Urothelium cell line (cell line): Measurements from ENCODE around the gene MPZL2.
"Not testable (repeated sequence)": the region's sequence is repeated elsewhere in the genome, so short reads cannot be mapped to it uniquely, and the experiment has no call there.

Source experiments
- DNase-seq: peaks from one replicate; pipeline ENCODE4 v3.0.0; 2011; ENCODE audit warnings: low spot score, mixed read lengths
- FAIRE-seq: peaks from 2 replicates; lab custom pipeline; 2011; peaks lifted over from hg19 to GRCh38; lab: Jason Lieb, UNC

Gene MPZL2

DNA sequence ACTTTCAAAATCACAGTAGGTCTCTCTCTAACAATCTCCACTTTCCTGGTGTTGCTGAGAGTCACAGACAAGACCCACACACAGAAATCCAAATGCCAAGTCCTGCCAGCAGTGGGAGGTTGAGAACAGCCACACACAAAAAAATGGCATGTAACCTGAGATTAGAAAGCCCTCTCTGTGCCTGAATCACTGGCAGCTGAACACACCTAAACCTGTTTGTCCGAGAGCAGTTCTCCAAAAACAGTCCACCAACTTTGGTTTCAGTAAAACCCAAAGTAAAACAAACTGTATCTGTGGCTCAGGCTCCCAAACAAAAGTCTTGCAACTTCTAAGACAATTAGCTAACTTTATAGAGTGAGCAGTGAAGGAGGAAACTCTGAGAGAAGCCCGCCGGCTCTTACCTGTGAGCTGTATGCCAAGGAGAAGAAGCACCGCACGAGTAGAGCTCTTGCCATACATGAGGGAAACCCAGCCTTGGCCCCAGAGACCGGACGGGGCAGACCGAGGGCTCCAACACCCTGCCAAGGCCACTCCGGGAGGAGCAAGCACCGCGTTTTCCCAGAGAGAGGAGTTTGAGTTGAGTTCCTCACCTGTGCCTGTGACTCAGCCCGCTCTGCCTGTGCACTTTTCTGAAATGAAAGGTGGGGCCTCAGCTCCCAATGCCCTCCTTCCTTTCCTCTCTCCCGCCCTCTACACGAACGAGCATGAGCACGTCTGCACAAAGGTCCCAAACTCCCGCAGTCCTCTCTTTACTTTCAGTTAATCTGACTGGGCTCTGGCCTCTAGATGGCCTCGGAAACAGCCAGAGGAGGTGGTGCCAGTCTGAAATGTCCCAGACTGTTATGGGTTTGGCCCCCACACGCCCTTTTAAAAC is at the start of gene MPZL2:
TSS of gene MPZL2 (minus strand) at position 603 of the 874 bp plus-strand sequence. CDS start at position 459, 144 bp downstream.
- DNase-seq = peak; percentile 19
- FAIRE-seq = no peak

DNA sequence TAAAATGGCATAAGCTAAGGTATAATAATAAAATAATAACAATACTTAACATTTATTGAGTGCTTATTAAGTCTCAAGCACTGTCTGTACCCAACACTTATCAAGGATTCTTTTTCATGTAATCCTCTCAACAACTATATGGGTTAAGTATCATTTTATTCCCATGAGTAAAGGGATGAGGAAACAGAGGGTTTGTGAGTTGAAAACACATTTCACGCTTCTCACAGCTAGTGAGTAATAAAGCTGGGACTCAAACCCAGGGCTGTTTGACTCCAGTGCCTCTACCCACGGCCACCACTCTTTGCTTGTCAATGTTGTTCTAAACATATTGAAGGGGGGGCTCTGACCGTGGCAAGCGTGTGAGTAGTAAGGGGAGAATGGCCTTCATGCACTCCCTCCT is 49.1 kb upstream of the MPZL2 start:
- no peak for DNase-seq
- FAIRE-seq = no peak

DNA sequence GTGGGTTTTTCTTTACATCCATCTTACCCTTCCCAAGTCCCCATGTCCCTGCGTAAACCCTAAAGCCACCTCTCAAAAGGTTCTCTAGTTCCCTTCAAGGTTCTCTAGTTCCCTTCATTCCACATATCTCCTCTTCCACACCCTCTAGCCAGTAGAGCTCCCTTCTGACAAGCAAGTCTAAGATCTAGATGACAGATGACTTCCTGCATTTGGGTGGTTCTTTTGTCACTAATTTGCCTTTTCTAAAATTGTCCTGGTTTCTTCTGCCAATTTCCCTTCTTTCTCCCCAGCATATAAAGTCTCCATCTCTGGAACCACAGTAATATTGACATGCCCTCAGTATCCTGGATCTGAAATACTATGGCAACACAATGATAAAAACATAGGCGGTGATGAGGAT is 48.2 kb upstream of the MPZL2 start:
- FAIRE-seq = no peak

GRCh38 chr11:118311518-118311917 is 47.4 kb upstream of the MPZL2 start:
- no peak for FAIRE-seq
- no peak for DNase-seq

More for the DNA sequence above, 48.2 kb upstream of the MPZL2 start:
- DNase-seq = no peak

DNA sequence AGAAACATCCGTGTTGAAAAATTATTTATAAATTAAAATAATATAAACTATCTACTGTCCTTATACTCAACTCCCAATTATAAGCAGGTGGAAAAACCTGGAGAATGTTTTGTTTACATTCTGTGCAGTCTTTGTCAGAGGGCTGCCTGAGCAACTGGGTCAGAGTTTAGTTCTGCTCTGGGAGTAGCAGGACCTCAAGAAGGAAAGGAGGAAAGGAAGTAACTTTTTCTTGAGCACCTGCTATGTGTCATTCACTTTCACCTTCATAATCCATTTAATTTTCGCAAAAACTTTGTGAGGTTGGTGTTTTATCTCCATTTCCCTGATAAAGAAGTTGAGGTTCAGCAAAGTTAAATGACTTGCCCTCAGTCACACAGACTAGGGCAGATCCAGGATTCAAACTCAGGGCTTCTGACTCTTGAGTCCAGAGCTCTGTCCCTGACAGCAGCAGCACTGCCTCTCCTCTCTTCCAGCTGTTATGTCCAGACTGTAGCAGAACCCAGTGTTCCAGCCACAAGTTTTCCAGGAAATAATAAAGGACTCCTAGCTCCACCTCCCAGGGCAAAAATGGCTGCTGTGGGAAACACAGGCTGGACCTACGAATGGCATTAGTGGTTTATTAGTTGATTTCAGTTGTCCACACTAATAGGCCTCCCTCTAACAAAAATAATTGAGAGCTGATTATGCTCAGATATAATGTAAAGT is 46.8 kb upstream of the MPZL2 start:
- DNase-seq (no peak), FAIRE-seq (no peak)

DNA sequence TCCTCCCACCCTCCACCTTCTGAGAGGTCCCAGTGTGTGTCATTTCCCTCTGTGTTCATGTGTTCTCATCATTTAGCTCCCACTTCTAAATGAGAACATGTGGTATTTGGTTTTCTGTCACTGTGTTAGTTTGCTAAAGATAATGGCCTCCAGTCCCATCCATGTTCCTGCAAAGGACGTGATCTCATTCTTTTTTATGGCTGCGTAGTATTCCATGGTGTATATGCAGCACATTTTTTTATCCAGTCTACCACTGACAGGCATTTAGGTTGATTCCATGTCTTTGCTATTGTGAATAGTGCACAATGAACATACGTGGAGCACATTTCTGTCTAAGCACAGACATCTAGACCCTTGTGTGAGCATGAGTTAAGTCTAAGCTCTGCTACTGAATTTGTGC is 46.2 kb upstream of the MPZL2 start:
- no peak for DNase-seq
- FAIRE-seq = no peak

DNA sequence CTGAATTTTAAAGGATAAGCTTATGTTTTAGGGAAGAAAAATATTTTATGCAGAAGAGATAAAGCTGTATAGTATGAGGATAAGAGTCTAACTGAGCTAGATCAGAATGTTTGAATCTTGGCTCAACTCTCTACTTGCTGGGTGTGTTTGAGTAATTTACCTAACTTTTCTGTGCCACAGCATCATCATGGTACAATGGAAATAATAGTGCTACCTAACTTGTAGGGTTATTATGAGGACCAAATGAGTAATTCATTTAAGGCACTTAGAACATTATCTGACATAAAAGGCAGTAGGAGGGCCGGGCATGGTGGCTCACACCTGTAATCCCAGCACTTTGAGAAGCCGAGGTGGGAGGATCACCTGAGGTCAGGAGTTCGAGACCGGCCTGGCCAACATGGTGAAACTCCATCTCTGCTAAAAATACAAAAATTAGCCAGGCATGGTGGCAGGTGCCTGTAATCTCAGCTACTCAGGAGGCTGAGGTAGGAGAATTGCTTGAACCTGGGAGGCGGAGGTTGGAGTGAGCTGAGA is 45.0 kb upstream of the MPZL2 start:
- FAIRE-seq, DNase-seq: not testable (repeated sequence)

DNA sequence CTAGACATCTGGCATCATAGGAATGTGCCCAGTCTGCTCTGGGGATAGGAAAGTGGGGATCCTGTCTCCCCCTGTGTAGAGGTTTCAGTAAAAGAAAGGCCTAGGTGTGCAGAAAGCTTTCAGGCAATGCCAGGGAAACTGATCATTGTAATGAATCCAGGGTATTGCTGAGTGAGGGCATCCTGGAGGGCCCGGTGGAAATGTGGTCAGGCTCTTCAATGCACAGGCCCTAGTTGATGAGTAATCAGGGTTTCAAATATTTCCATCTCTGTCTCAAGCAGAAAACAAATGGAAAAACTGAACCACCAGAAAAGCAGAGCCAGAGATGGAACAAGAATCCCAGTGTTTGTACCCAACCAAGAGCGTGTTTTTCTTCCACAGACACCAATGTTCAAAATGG is 42.5 kb upstream of the MPZL2 start:
- DNase-seq (peak; percentile 8), FAIRE-seq (no peak)

DNA sequence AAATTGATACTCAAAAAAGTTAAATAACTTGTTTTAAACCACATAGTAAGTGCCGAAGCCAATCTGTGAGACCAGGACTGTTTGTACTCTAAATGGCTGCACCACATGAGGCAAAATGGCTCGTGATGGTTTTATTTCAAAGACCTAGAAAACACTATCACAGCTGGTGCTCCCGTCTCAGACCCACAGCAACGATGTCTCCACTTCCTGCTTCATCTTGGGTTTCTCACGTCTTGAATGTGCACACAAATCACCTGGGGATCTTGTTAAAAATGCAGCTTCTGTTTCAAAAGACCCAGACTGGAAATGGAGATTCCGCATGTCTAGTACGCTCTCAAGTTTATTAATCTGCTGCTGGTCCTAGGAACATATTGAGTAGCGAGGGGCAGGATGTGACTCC is 41.6 kb upstream of the MPZL2 start:
- no peak for DNase-seq
- no peak for FAIRE-seq

GRCh38 chr11:118304568-118305248 is 40.6 kb upstream of the MPZL2 start, which contains the start of gene CD3E:
CD3E (plus strand) TSS chr11:118304730; CDS start chr11:118304953, 223 bp downstream.
- DNase-seq = no peak
- FAIRE-seq = no peak

GRCh38 chr11:118304227-118304567 is 40.1 kb upstream of the MPZL2 start:
- FAIRE-seq (no peak), DNase-seq (no peak)

- DNase-seq = no peak
- no peak for FAIRE-seq
Measured at GRCh38 chr11:118301600-118302195, 37.6 kb upstream of the MPZL2 start.

- FAIRE-seq (no peak), DNase-seq (no peak)
Measured at GRCh38 chr11:118295815-118296454, 31.8 kb upstream of the MPZL2 start.

- FAIRE-seq = no peak
Measured at GRCh38 chr11:118295199-118295598, 31.1 kb upstream of the MPZL2 start.

GRCh38 chr11:118294053-118294452 is 30.0 kb upstream of the MPZL2 start:
- DNase-seq (no peak), FAIRE-seq (no peak)

More at GRCh38 chr11:118295199-118295598, 31.1 kb upstream of the MPZL2 start:
- no peak for DNase-seq

GRCh38 chr11:118291477-118292135 is 27.5 kb upstream of the MPZL2 start:
- FAIRE-seq = no peak
- no peak for DNase-seq

- FAIRE-seq (no peak), DNase-seq (no peak)
Measured at GRCh38 chr11:118290923-118291322, 26.8 kb upstream of the MPZL2 start.

GRCh38 chr11:118289401-118289800 is 25.3 kb upstream of the MPZL2 start:
- FAIRE-seq (no peak), DNase-seq (no peak)

DNA sequence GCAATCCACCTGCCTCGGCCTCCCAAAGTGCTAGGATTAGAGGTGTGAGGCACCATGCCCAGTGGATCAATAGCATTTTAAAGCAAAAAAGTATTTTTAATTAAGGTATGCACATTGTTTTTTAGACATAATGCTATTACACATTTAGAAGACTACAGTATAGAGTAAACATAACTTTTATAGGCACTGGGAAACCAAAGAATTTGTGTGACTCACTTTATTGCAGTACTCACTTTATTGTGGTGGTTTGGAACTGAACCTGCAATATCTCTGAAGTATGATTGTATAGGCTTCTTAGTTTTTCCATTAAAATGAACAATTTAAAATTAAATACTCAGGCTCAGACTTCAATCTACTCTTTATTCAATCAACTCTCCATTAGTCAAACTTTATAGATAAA is 22.9 kb upstream of the MPZL2 start:
- no peak for DNase-seq
- no peak for FAIRE-seq

DNA sequence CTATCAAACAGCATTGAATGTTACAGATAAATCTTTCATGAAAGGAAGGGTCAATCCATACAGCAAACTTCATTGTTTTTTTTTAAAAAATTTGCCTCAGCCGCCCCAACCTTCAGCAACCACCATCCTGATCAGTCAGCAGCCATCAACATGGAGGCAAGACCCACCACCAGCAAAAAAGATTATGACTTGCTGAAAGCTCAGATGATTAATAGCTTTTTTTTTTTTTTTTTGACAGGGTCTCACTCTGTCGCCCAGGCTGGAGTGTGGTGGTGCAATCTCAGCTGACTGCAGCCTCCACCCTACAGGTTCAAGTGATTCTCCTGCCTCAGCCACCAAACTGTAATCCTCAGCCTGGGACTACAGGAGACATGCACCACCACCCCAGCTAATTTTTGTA is 22.4 kb upstream of the MPZL2 start:
- FAIRE-seq = no peak
- DNase-seq = no peak
